NCI-H1436 (cell line): ENCODE measurements around the gene NAT14.
"Not testable (repeated sequence)": the region's sequence is repeated elsewhere in the genome, so short reads cannot be mapped to it uniquely, and the experiment has no call there.

Experiments used
- DNase-seq: peaks from one replicate; lab custom pipeline; 2025; lab: John Stamatoyannopoulos, UW

NAT14 gene

GRCh38 chr19:55484593-55485438, at the start of gene NAT14:
TSS of gene NAT14 (plus strand) at chr19:55485188. CDS start at chr19:55485709, 521 bp downstream.
- peak; percentile 83 for DNase-seq

- DNase-seq = no peak
Observed at GRCh38 chr19:55436847-55437246, 48.1 kb upstream of the NAT14 start.

- DNase-seq = no peak
Observed at GRCh38 chr19:55437410-55437809, 47.6 kb upstream of the NAT14 start.

GRCh38 chr19:55439052-55439451, 45.9 kb upstream of the NAT14 start:
- no peak for DNase-seq

GRCh38 chr19:55440411-55441105, 44.4 kb upstream of the NAT14 start:
- DNase-seq = peak; percentile 15

- no peak for DNase-seq
Observed at GRCh38 chr19:55441319-55441691, 43.7 kb upstream of the NAT14 start.

GRCh38 chr19:55441692-55442321, 43.2 kb upstream of the NAT14 start:
- DNase-seq = peak; percentile 44

- peak; percentile 15 for DNase-seq
Observed at GRCh38 chr19:55442372-55442961, 42.5 kb upstream of the NAT14 start.

GRCh38 chr19:55443045-55443823, 41.8 kb upstream of the NAT14 start, which contains the start of gene SHISA7:
TSS of gene SHISA7 (minus strand) at chr19:55443300. CDS start at chr19:55442863, 437 bp downstream.
- no peak for DNase-seq

GRCh38 chr19:55443824-55444480, 41.0 kb upstream of the NAT14 start:
- no peak for DNase-seq

GRCh38 chr19:55444646-55445045, 40.3 kb upstream of the NAT14 start:
- no peak for DNase-seq

- no peak for DNase-seq
Observed at GRCh38 chr19:55446060-55446459, 38.9 kb upstream of the NAT14 start.

- DNase-seq = peak; percentile 53
Observed at GRCh38 chr19:55447421-55448174, 37.4 kb upstream of the NAT14 start.

- DNase-seq = not testable (repeated sequence)
Observed at GRCh38 chr19:55448175-55448490, 36.9 kb upstream of the NAT14 start.

GRCh38 chr19:55449469-55449868, 35.5 kb upstream of the NAT14 start:
- DNase-seq = no peak

GRCh38 chr19:55451163-55451964, 33.6 kb upstream of the NAT14 start:
- no peak for DNase-seq

- peak; percentile 59 for DNase-seq
Observed at GRCh38 chr19:55451965-55452748, 32.8 kb upstream of the NAT14 start.

- DNase-seq = peak; percentile 85
Observed at GRCh38 chr19:55452749-55453346, 32.1 kb upstream of the NAT14 start.
